HL-60/S4 (cell line): ENCODE data around the gene OR2T35.
"Not testable (repeated sequence)": the region's sequence is repeated elsewhere in the genome, so short reads cannot be mapped to it uniquely, and the experiment has no call there.

Experiments
- in situ Hi-C: fragments of 300-500 bp; cut with MboI; formaldehyde crosslinking; loops from 2 replicates; pipeline ENCODE4 v1.14.3; 2022; ENCODE audit warnings: low sequenced_read_pairs

The OR2T35 gene, protein sequence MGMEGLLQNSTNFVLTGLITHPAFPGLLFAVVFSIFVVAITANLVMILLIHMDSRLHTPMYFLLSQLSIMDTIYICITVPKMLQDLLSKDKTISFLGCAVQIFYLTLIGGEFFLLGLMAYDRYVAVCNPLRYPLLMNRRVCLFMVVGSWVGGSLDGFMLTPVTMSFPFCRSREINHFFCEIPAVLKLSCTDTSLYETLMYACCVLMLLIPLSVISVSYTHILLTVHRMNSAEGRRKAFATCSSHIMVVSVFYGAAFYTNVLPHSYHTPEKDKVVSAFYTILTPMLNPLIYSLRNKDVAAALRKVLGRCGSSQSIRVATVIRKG

GRCh38 chr1:248645178-248645577 is at the start of gene OR2T35:
TSS of gene OR2T35 (minus strand) at chr1:248645278. CDS start at chr1:248639258, 6,020 bp downstream.
- in situ Hi-C loops, result not testable (repeated sequence)

DNA sequence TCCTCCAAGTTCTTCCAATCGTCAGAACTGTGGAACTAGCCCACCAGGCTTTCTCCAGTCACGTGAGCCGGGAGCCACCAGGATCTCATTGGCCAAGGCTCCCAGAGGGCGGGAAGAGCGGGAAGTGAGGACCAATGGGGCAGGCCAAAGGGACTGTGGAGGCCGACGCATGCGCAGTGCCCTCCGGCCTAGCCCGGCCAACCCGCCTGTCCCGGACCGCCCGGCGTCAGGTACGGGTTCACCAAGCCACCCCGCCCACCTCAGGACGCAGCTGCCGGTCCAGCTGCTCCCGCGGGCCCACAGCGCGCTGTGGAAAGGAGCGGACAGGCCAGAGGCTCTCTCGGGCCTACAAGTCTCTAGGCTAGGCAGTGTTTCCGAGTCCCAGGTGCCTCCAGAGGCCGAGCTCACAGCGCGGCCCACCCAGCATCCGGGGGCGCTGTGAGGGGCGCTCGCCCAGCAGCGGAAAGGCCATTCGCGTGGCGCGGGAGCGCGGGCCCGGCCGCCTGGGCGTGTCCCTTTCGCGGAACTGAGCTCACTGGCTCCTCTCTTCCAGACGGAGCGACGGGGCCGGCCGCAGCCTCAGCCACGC is 46.6 kb upstream of the OR2T35 start:
- in situ Hi-C loops, result no loop called here

DNA sequence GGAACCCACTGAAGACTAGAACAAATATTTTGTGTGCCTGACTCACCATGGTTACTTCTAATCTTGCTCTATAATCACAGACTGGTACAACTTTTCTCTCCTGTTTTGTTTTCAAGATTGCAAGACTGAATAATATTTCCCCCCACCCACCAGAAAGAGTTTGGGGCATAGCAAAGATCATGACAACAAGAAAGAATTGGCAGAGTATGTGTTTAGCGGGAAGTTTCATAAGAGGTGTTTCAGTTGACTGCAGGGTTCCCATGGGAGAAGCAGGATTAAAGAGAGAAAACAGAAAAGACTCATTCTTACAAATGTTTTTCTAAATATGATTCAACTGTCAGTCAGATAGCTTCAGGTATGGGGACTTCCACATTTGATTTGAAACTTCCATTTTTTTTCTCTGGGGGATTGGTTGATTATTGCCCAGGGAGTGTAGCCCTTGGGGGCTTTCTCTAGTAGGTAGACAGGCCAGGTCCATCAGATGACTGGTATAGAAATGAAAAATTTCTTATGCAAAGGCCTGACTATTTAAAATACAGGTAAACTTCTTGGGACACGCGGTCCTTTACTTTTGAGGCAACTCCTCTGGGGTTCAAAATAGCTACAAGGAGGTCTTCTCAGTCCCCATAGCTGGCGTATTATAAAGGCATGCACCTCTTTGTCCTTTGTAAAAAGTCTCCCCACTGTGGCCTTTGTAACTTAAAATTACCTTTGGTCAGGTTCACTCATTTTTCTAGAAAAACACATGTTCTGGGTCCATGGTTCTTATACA is 43.6 kb upstream of the OR2T35 start:
- in situ Hi-C loops, result no loop called here

DNA sequence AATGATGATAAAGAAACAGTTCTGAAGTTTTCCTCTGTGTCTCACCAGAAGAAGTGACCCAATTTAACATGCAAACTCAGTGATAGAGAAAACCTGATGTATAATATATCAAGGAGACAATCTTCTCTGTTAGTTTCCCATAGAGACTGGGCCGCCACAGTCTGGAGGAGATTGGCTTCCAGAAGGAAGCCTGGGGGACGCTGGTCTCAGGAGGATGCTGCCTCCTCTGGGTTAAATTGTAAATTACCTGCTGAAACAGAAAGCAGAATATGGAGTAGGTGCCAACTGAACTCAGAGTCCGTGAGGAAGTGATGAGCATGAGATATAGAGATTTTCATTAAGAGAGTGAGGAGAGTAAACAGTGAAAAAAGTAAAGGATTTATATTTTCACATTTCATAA is 41.7 kb upstream of the OR2T35 start:
- in situ Hi-C loops, result no loop called here

DNA sequence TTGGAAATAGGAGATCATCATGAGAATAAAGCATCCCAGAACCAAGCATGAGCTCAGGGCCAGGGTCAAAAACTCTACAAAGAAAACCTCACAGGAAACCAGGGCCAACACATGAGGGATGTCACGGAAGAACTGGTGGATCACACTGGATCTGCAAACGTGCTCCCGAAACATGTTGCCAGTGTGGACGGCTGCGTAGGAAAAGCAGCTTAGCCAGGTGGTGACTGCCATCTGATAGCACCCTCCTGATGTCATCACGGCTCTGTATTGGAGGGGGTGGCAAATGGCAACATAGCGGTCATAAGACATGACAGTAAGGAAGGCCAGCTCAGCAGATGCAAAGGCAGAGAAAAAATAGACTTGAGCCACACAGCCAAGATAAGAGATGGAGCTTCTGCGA is 36.6 kb upstream of the OR2T35 start:
- in situ Hi-C loops, result no loop called here

GRCh38 chr1:248670003-248670402 is 24.9 kb upstream of the OR2T35 start:
- in situ Hi-C loops, result no loop called here

GRCh38 chr1:248663453-248664328 is 18.6 kb upstream of the OR2T35 start:
- in situ Hi-C loops, result not testable (repeated sequence)

DNA sequence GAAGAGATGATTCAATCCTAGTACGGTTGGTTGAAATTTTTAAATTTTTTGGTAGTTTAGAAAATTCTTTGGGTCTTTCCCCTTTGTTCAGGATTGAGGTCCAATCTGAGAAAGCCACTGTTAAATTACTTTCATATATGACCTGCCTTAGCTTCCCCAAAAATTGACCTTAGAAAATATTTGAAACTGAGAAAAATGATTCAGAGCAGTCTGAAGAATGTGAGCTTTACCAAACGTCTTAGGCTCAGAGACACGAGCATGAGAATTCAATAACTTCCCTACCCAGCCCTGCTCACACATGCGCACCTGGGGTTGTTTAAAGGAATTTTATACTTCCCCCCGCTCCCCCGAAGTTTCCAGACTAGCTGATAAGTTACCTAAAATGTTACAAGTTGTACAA is 11.7 kb upstream of the OR2T35 start:
- in situ Hi-C loops, result not testable (repeated sequence)

DNA sequence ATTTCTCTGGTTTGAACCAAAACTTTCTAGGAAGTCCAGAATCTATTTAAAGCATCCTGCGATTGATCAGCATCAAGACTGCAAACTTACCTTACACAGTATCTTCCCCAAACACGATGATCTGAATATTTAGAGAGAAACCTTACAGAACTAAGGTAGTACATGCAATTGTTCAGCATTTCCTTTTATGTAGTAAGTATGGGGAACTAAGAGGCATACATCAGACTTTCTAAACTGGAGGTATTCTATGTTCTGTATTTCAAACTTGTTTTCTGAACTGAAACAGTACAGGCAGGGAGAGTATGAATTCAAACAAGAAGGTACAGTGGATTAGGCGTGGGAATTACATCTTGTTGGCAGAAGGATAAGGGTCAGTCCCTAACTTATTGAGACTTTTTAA is 10.3 kb upstream of the OR2T35 start, which contains the start of gene OR2T27:
OR2T27 (minus strand) TSS at position 175 of the 400 bp plus-strand sequence. CDS start 4,644 bp downstream, outside the sequence.
- in situ Hi-C loops, result not testable (repeated sequence)

GRCh38 chr1:248648770-248649536 is 3.9 kb upstream of the OR2T35 start:
- in situ Hi-C loops, result not testable (repeated sequence)

- in situ Hi-C loops, result not testable (repeated sequence)
Observed at GRCh38 chr1:248642971-248643651, 2.0 kb downstream of the OR2T35 start.

- in situ Hi-C loops, result not testable (repeated sequence)
Observed at GRCh38 chr1:248641583-248641982, 3.5 kb downstream of the OR2T35 start.

DNA sequence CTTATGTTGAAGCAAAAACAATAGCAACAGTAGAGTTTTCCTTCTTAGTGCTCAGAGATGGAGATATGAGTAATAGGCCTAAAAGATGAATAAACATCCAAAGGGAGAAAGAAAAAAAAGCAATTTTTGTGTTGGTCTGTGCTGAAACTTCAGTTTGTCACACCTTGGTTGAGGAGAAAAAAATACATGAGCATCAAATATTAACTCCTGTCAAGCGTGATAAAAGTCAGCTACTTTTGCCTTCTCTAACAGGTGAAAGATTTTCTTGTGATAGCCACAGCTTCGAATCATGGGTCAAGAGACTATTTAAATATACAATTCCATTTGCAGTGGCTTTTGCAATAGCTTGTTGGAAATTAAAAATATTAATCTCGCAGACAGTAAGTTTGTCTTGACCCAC is 4.2 kb downstream of the OR2T35 start:
- in situ Hi-C loops, result not testable (repeated sequence)

- in situ Hi-C loops, result not testable (repeated sequence)
Observed at GRCh38 chr1:248639652-248640051, 5.4 kb downstream of the OR2T35 start.

DNA sequence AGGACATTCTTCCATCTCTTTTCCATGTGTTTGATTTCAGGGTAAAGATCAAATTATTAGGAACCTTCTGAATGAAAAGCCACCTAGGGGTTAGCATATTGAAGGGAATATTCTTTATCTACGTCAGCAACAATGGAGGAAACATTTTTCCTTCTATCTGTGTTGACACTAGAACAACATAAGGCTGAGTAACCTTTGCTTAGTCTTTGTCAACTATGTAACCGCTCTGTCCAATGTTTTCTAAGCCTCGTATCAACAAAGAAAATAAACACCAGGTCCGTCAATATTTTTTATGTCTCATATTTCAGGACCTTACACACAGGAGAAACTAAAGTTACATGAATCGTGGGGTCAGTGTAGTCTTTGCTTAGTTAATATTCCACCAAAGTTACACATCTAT is 8.5 kb downstream of the OR2T35 start:
- in situ Hi-C loops, result not testable (repeated sequence)

GRCh38 chr1:248634991-248635390 is 10.1 kb downstream of the OR2T35 start, which contains the start of gene OR2T11:
TSS of gene OR2T11 (minus strand) at chr1:248635091. CDS start at chr1:248627128, 7,963 bp downstream.
- in situ Hi-C loops, result not testable (repeated sequence)

- in situ Hi-C loops, result no loop called here
Observed at GRCh38 chr1:248631354-248632008, 13.6 kb downstream of the OR2T35 start.

GRCh38 chr1:248630551-248630950 is 14.5 kb downstream of the OR2T35 start:
- in situ Hi-C loops, result no loop called here
